Measurements from ENCODE around the gene SLU7. TPM values are rescaled to one million over a fixed set of nuclear protein-coding genes. Genes with fewer than 3 reads are reported as not detected.
"Not testable (repeated sequence)": the region's sequence is repeated elsewhere in the genome, so short reads cannot be mapped to it uniquely, and the experiment has no call there.

The SLU7 gene
- total RNA-seq, 2 experiments from 2014 or later, result 65.5 to 72.7 TPM

DNA sequence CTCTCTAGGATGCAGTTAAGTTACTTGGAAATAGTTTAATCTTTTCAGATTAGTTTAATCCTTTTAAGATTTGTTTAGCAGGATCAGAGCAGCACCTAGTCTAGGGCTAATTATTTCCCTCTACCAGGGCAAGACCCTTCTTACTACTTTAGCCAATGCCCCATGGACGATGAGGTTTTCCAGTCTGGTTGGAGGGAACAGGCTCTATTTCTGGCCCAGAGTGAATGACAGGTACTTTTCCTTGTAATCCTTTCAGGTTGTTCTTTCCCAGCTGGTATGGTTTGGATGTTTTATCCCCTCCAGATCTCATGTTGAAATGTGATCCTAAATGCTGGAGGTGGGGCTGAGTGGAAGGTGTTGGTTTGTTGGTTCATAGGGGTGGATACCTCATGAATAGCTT is 30.0 kb upstream of the SLU7 start:
- Mint-ChIP-seq H3K4me1 (peaks cover 31% of the 10 kb centered on the region), H3K4me3 (no peak overlapping the region), H3K9me3 (peaks cover 12% of the 10 kb centered on the region), H3K36me3 (ENCODE audit: low read depth) (peaks cover 22% of the 10 kb centered on the region), H3K27me3 (peaks cover 1% of the 10 kb centered on the region), H3K27ac (no peak overlapping the region)
- CTCF ChIA-PET, result interaction anchor here (2.5 kb wide), 1 partner anchor 10 kb away, joined by 15 read pairs; no protein-coding TSS in a partner anchor
- POLR2A ChIA-PET, result interaction anchor here (1.5 kb wide), 1 partner anchor 18 kb away, joined by 5 read pairs; no protein-coding TSS in a partner anchor
- no peak for DNase-seq

DNA sequence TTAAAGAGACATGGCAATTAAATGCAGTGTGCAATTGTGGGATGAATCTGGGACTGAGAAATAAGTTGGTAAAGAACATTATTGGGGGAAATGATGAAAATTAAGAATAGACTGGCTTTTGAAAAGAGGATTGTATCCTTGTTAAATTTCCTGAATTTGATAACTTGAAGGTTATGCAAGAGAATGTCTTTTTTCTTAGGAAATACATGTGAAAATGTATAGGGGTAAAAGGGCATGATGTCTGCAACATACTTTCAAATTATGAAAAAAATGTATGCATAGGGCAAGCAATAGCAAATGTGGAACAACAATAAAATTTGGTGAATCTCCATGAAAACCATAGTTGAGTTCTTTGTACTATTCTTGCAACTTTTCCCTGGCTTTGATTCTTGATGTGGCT is 26.9 kb upstream of the SLU7 start:
- Mint-ChIP-seq H3K4me3 (no peak overlapping the region), H3K27ac (no peak overlapping the region), H3K4me1 (peaks cover 32% of the 10 kb centered on the region), H3K9me3 (peaks cover 10% of the 10 kb centered on the region), H3K36me3 (ENCODE audit: low read depth) (peaks cover 24% of the 10 kb centered on the region), H3K27me3 (peaks cover 1% of the 10 kb centered on the region)
- CTCF ChIA-PET, result no interaction called here
- POLR2A ChIA-PET, result no interaction called here
- no peak for DNase-seq

DNA sequence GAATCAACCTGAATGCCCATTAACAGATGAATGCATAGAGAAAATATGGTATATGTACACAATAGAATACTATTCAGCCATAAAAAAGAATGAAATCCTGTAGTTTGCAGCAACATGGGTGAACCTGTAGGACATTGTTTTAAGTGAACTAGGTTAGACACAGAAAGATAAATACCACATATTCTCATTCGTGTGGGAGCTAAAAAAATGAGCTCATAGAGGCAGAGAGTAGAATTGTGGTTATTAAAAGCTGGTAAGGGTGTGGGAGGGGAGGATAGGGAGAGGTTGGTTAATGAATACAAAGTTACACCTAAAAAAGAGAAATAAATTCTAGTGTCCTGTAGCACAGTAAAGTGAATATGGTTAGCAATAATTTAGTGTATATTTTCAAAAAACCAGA is 26.3 kb upstream of the SLU7 start:
- no peak overlapping the region for H3K4me3 Mint-ChIP-seq
- peaks cover 32% of the 10 kb centered on the region for H3K4me1 Mint-ChIP-seq
- ChIA-PET CTCF (no interaction called here), POLR2A (no interaction called here)
- peaks cover 23% of the 10 kb centered on the region for H3K36me3 Mint-ChIP-seq (ENCODE audit: low read depth)
- H3K9me3 Mint-ChIP-seq, result peaks cover 10% of the 10 kb centered on the region
- H3K27ac Mint-ChIP-seq, result no peak overlapping the region
- peaks cover 1% of the 10 kb centered on the region for H3K27me3 Mint-ChIP-seq
- DNase-seq, result no peak

DNA sequence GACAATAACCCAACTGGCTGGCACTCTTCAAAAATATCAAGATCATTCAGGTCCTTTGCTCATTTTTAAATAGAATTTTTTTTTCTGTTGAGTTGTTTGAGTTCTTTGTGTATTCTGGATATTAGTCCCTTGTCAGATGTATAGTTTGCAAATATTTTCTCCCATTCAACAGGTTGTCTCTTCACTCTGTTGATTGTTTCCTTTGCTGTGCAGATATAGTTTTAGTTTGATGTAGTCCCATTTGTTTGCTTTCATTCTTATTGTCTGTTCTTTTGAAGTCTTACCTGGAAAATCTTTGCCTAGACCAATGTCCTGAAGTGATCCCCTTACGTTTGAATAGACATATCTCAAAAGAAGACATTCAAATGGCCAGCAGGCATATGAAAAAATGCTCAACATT is 25.5 kb upstream of the SLU7 start:
- H3K36me3 Mint-ChIP-seq (ENCODE audit: low read depth), result peaks cover 15% of the 10 kb centered on the region
- H3K27me3 Mint-ChIP-seq, result no peaks in the 10 kb centered on the region
- peaks cover 8% of the 10 kb centered on the region for H3K9me3 Mint-ChIP-seq
- no peak overlapping the region for H3K27ac Mint-ChIP-seq
- H3K4me1 Mint-ChIP-seq, result peaks cover 28% of the 10 kb centered on the region
- H3K4me3 Mint-ChIP-seq, result no peak overlapping the region
- CTCF ChIA-PET, result interaction anchor here (7.6 kb wide), 1 partner anchor 23 kb away, joined by 185 read pairs; no protein-coding TSS in a partner anchor
- POLR2A ChIA-PET, result interaction anchor here (6.6 kb wide), 1 partner anchor 22 kb away, joined by 73 read pairs; no protein-coding TSS in a partner anchor
- DNase-seq, result no peak

DNA sequence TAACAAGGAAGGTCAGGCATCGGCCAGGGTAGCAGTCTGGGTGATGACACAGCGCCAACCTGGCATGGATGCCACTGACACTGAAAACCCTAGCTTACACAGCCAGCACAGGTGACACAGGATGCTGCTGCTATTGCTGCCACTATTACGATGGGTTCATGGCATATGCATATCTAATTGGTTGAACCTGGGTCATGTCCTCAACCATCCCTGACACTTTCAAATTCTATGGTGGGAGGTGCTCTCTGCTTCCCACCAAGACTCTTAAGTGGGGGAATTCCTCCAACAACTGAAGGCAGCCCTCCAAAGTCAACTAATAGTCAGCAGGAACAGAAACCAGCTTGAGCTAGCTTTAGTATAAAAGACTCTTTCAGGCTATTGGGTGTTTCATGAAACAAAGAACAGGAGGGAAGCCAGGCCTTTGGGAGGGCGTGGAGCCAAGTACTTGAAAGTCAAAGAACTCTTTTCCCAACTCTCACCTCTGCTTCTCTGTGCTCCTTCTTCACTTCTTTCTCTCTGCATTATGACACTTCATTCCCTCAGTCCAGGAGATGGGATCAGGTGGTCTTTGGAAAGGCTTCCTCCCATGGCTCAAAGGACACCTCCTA is 24.0 kb upstream of the SLU7 start:
- Mint-ChIP-seq H3K9me3 (peaks cover 2% of the 10 kb centered on the region), H3K27me3 (no peaks in the 10 kb centered on the region), H3K36me3 (ENCODE audit: low read depth) (peaks cover 9% of the 10 kb centered on the region), H3K4me3 (no peak overlapping the region), H3K4me1 (peaks cover 37% of the 10 kb centered on the region), H3K27ac (no peak overlapping the region)
- POLR2A ChIA-PET, result interaction anchor here (0.8 to 6.6 kb wide), 4 partner anchors 24 to 64 kb away, joined by 3 to 73 read pairs (median 22); no protein-coding TSS in a partner anchor
- CTCF ChIA-PET, result interaction anchor here (0.8 to 7.6 kb wide), 2 partner anchors 25 to 67 kb away, joined by 3 to 185 read pairs; no protein-coding TSS in a partner anchor
- no peak for DNase-seq

DNA sequence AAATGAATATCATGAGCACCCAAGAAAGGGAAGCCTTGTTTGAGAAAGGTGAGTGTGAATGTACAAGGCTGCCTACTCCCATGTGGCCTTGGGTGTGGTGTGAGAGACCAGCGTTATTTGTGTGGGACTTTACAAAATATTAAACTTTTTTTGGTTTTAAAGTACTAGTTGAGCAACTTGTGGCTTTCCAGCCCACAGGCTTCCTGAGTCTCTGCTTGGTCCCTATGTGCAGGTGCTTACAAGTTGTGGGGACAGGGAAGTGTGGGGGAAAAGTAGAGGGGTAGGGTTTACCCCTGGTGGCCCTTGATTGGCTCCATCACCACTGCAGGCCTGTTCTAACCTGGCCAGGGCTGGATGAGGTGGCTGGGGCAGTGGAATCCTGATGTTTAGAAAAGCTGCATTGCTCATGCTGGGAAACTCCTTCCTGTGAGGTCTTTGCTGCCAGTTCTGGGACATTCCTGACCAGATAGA is 22.5 kb upstream of the SLU7 start:
- H3K4me1 Mint-ChIP-seq, result peaks cover 41% of the 10 kb centered on the region

DNA sequence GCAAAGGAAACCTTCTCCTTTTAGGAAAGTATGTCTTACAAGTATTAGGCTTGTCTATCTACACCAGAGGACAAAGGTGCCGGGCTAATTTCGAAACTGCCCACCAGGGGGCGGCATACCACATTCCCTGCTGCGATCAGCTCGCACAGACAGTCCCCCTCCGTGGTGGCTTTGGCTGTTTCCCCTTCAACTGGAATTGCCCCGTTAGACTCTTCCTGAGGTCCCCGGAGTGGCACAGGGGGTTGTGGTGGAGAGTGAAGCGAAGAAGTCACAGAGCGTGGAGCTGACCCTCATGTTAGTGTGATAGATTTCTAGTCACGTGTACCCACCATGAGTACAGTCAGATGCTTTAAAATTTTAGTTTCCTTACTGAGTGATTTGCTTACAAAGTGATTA is 20.3 kb upstream of the SLU7 start:
- H3K4me1 Mint-ChIP-seq, result peaks cover 36% of the 10 kb centered on the region
- H3K9me3 Mint-ChIP-seq, result no peaks in the 10 kb centered on the region
- peak overlapping the region; percentile 81 for H3K4me3 Mint-ChIP-seq
- peaks cover 4% of the 10 kb centered on the region for H3K36me3 Mint-ChIP-seq (ENCODE audit: low read depth)
- CTCF ChIA-PET, result interaction anchor here (0.6 to 7.6 kb wide), 35 partner anchors 9 to 666 kb away, joined by 3 to 185 read pairs (median 5); partner anchors contain the start of genes PTTG1 and SLU7
- POLR2A ChIA-PET, result interaction anchor here (1.0 to 6.6 kb wide), 12 partner anchors 15 to 68 kb away, joined by 3 to 73 read pairs (median 8); partner anchors contain the start of genes PTTG1 and SLU7
- peaks cover 10% of the 10 kb centered on the region for H3K27me3 Mint-ChIP-seq
- peak; percentile 89 for DNase-seq
- peak overlapping the region; percentile 83 for H3K27ac Mint-ChIP-seq

More for the DNA sequence above, 22.5 kb upstream of the SLU7 start:
- H3K27ac Mint-ChIP-seq, result no peak overlapping the region
- peaks cover 4% of the 10 kb centered on the region for H3K36me3 Mint-ChIP-seq (ENCODE audit: low read depth)
- no peak overlapping the region for H3K4me3 Mint-ChIP-seq
- ChIA-PET CTCF (interaction anchor here (4.7 to 7.6 kb wide), 4 partner anchors 17 to 67 kb away, joined by 85 to 185 read pairs (median 159); partner anchors contain the start of genes PTTG1 and SLU7), POLR2A (interaction anchor here (1.1 to 6.6 kb wide), 6 partner anchors 19 to 66 kb away, joined by 3 to 73 read pairs (median 16); partner anchors contain the start of genes PTTG1 and SLU7)
- no peaks in the 10 kb centered on the region for H3K9me3 Mint-ChIP-seq
- DNase-seq, result no peak
- H3K27me3 Mint-ChIP-seq, result peaks cover 3% of the 10 kb centered on the region

DNA sequence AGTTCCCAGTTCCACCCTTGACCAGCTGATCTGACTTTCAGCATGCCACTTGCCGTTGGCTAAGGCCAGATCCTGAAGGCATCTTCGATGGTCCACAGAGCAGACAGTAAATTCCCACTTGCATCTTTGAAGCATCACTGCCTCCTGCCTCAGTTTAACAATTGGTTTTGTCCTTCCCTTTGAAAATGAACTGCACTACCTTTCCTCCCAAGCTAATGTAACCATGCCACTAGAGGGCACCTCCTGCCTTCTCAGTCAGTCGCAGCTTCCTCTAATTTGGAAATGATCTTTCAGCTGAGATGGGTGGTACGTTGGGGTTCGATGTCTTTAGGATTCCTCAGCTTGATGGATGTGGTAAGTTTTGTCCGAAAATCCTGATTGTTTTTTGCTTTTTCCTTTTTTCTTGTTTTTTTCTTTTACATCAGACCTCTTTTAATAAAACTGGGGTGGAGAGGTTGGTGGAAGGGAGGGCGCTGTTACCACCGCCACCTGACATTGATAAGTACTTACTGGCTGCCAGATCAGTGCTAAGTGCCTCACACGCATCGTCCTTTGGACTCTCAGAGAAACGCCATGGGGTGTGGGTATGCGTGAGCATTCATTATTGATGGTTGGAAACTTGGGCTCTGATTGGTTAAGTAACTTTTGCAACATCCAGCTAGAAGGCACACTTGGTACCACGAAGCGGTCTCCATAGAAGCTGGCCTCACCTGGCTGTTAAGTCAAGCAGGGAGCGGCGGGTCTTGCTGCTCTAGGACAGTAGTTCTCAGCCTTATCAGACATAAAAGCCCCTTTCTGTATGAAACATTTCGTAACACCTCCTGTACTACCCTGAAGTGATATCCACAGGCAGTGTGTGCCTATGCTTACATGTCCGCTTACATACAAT is 19.7 kb upstream of the SLU7 start:
- peak overlapping the region; percentile 81 for H3K4me3 Mint-ChIP-seq
- peaks cover 10% of the 10 kb centered on the region for H3K27me3 Mint-ChIP-seq
- peak; percentile 72 for DNase-seq
- H3K36me3 Mint-ChIP-seq (ENCODE audit: low read depth), result no peaks in the 10 kb centered on the region
- H3K9me3 Mint-ChIP-seq, result no peaks in the 10 kb centered on the region
- peak overlapping the region; percentile 83 for H3K27ac Mint-ChIP-seq
- H3K4me1 Mint-ChIP-seq, result peaks cover 41% of the 10 kb centered on the region
- CTCF ChIA-PET, result interaction anchor here (0.7 to 7.6 kb wide), 47 partner anchors 10 to 667 kb away, joined by 3 to 185 read pairs (median 5); partner anchors contain the start of genes PTTG1 and SLU7
- POLR2A ChIA-PET, result interaction anchor here (0.7 to 6.6 kb wide), 16 partner anchors 13 to 68 kb away, joined by 3 to 73 read pairs (median 5); partner anchors contain the start of genes PTTG1 and SLU7

DNA sequence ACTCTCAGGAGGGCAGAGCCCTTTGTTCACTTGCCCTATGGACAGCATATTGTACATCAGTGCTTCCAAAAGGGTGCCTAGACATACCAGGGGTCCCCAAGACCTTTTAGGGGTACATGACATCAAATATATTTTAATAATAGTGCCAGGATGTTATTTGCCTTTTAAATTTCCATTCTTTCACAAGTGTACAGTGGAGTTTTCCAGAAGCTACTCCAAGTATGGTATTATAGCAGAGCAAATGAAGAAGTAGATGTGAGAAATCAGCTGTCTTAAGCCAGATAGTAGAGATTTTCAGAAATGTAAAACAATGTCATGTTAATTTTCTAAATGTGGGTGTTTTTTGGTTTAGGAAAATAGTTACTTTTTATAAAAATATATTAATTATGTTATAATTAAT is 18.4 kb upstream of the SLU7 start:
- Mint-ChIP-seq H3K27ac (no peak overlapping the region), H3K27me3 (peaks cover 10% of the 10 kb centered on the region), H3K9me3 (no peaks in the 10 kb centered on the region), H3K36me3 (ENCODE audit: low read depth) (no peaks in the 10 kb centered on the region), H3K4me3 (no peak overlapping the region), H3K4me1 (peaks cover 41% of the 10 kb centered on the region)
- POLR2A ChIA-PET, result interaction anchor here (2.3 to 3.0 kb wide), 3 partner anchors 13 to 19 kb away, joined by 11 to 23 read pairs (median 14); partner anchors contain the start of genes PTTG1 and SLU7
- CTCF ChIA-PET, result interaction anchor here (1.2 to 7.6 kb wide), 10 partner anchors 11 to 350 kb away, joined by 3 to 185 read pairs (median 14); partner anchors contain the start of genes PTTG1 and SLU7
- no peak for DNase-seq

DNA sequence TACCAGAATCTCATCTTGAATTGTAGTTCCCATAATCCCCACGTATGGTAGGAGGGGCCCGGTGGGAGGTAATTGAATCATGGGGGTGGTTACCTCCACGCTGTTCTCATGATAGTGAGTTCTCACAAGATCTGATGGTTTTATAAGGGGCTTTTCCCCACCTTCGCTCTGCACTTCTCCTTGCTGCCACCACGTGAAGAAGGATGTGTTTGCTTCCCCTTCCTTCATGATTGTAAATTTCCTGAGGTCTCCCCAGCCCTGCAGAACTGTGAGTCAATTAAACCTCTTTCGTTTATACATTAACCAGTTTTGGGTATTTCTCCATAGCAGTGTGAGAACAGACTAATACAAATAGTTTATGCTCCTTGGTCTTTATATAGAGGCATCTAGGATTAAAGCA is 17.8 kb upstream of the SLU7 start:
- ChIA-PET POLR2A (interaction anchor here (1.2 kb wide), 1 partner anchor 15 kb away, joined by 6 read pairs; the partner anchor contains the start of gene PTTG1), CTCF (interaction anchor here (4.7 to 5.7 kb wide), 3 partner anchors 13 to 71 kb away, joined by 85 to 161 read pairs (median 157); partner anchors contain the start of genes PTTG1 and SLU7)
- H3K4me3 Mint-ChIP-seq; H3K9me3 Mint-ChIP-seq; DNase-seq; H3K36me3 Mint-ChIP-seq (ENCODE audit: low read depth); H3K27me3 Mint-ChIP-seq; H3K27ac Mint-ChIP-seq: not testable (repeated sequence)
- peaks cover 39% of the 10 kb centered on the region for H3K4me1 Mint-ChIP-seq

DNA sequence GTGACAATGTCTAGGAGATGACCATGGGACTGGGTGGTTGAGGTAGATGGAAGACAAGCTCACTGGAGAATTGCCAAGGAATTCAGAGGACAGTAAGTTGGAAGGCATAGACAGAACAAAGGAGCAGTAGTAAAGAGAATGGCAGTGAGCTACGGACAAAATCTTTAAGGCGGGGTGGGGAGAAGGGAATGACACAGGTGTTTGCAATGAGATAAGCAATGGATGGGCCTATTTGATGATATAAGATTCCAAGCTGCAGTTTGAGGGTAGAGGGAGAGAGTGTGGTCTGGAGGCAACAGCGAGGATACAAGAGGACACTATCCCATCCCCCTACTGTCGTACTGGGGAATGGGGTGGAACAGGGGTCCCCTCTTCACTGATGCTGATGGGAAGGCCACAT is 17.1 kb upstream of the SLU7 start:
- H3K27ac Mint-ChIP-seq, result no peak overlapping the region
- no peak overlapping the region for H3K4me3 Mint-ChIP-seq
- CTCF ChIA-PET, result no interaction called here
- peaks cover 10% of the 10 kb centered on the region for H3K27me3 Mint-ChIP-seq
- POLR2A ChIA-PET, result interaction anchor here (1.2 kb wide), 1 partner anchor 14 kb away, joined by 6 read pairs; the partner anchor contains the start of gene PTTG1
- H3K4me1 Mint-ChIP-seq, result peaks cover 32% of the 10 kb centered on the region
- DNase-seq, result no peak
- H3K9me3 Mint-ChIP-seq, result no peaks in the 10 kb centered on the region
- peaks cover 4% of the 10 kb centered on the region for H3K36me3 Mint-ChIP-seq (ENCODE audit: low read depth)

DNA sequence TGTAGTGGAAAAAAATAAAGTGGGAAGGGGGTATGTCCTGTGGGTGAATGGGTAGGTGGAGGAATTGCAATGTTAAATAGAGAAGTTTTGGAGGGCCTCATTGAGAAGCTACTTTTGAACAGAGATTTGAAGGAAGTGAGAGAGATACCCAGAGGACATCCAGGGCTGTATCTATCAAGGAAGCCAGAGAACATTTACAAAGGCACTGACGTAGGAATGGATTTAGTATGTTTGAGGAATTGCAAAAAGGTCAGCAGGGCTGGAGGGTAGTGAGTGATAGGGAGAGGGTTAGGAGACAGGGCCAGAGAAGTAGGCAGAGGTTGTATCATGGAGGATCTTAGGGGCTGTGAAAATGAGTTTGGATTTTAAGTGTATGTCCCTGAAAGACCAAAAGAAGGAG is 16.7 kb upstream of the SLU7 start:
- H3K4me3 Mint-ChIP-seq, result no peak overlapping the region
- no peaks in the 10 kb centered on the region for H3K9me3 Mint-ChIP-seq
- H3K27me3 Mint-ChIP-seq, result peaks cover 10% of the 10 kb centered on the region
- POLR2A ChIA-PET, result interaction anchor here (1.2 kb wide), 1 partner anchor 14 kb away, joined by 6 read pairs; the partner anchor contains the start of gene PTTG1
- H3K36me3 Mint-ChIP-seq (ENCODE audit: low read depth), result peaks cover 4% of the 10 kb centered on the region
- CTCF ChIA-PET, result interaction anchor here (0.9 kb wide), 1 partner anchor 31 kb away, joined by 3 read pairs; no protein-coding TSS in a partner anchor
- H3K27ac Mint-ChIP-seq, result no peak overlapping the region
- H3K4me1 Mint-ChIP-seq, result peaks cover 27% of the 10 kb centered on the region
- DNase-seq, result no peak

Measured in activated CD4-positive, alpha-beta memory T cell treated with anti-CD3 and anti-CD28 coated beads, Interleukin-2, amount 10 ng/mL, durations not matched to agents 7 days and 5 days (primary cell).